NCI-H1436 treated with DMSO at 0.1 percent for 48 hours (cell line): ENCODE measurements around the gene SLC9A9.

Experiments used
- DNase-seq: peaks from one replicate; lab custom pipeline; 2025; lab: John Stamatoyannopoulos, UW

Gene SLC9A9

DNA sequence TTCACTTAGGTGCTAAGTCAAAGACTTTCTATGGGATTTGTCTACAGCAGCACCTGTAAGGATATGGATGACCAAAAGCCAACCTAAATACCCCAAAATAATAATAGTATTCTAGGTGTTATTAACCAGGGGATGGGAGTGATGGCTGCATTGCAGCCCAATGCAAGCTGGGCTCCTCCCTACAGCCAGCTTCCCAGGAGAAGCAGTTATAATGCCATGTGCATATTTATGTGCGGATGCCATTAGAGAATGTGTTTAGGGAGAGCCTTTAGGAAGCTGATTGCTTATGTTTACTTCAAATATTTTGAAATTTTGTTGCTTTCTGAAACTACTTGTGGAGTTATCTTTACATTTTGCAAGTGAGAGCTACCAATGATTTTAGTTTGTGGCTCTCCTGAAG, 491.4 kb downstream of the SLC9A9 start:
- DNase-seq: no peak

DNA sequence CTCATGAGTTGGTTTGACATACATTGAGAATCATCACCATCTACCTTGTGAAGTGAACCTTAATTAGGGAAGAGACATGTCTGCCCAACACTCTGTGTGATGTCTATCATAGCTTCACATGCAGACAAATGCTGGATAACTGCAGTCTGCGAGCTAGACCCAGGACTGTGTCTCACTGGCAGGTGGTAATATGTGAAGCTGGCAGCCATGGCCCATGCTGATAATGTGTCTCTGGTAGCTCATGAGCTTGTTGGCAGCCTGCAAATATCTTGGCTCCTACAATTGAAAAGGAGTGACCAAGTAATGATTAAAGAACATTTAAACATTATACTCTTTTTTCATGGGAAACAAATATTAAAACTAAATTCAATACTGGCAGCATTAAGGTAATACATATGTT, 493.9 kb downstream of the SLC9A9 start:
- no peak for DNase-seq

DNA sequence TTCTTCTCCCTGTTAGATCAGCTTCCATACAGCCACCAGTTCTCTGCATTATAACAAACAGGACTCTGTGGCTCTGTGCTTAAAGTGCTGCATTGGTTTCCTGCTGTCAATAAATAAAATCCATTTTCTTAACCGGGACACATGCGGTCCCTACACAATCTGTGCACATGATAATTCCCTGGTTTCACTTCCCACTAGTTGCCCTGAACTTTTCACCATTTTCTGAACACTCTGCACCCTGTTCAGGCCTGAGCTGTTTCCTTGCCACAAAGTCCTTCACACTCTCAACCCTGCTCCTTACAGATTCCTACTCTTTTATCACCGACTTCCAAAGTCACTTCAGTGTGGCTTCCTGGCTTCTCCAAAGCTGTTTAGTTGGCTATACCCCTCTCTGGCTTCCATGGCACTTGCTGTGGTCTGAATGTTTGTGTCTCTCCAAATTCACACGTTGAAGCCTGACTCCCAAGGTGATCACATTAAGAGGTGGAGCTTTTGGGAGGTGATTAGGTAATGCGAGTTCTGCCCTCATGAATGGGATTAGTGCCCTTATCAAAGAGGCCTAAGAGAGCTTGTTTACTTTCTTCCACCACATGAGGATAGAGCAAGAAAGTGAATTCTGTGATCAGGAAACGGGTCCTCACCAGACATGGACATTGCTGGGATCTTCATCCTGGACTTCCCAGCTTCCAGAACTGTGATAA, 495.3 kb downstream of the SLC9A9 start:
- DNase-seq: no peak

DNA sequence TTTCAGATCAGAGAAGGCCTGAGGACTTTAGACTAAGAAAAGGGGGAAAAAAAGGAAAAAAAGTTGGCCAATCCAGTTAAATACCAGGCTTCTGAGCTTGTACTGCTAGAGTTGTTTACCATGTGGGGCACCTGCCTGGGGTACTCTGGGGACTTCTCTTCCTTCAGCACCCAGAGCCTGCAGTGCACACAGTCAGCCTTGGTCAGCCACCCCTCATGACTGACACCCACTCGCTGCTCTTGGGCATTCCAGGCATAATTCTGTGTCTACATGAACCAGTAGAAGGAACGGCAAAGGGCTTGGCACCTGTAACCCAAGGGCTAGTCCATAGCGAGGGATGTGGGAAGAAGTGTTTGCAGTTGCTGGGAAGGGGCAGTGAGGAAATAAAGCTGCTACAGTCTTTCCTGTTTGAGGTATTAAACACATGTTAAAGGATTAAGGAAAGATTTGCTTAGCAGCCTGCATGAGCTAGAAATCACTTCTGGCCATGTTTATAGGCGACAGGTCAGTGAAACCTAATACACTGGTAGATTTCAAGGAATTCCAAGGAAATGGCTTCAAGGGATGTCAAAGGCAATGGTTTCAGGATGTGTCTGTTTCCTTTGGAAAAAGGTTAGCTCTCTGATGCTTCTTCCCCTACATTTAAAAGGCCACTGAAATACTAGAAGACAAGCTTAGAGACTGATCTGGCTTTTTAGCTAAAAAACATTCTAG, 496.2 kb downstream of the SLC9A9 start:
- DNase-seq: no peak

DNA sequence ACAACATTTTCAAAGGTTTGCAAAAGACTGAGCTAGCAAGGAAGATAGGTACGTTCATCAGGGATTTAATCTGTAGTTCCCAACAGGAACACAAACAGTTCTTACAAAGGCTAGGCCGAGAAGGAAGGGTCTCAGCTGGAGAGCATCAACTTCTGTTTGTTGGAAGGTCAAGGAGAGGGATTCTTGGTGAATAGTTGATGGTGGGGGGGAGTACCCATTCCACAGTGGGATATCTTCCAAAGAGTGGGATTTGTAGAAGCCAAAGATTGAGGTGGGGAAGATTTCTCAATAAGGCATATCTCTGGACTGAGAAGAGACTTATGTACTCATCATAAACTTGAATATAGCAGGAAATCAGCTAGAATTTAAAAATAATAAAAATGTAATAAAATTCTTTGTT, 496.9 kb downstream of the SLC9A9 start:
- no peak for DNase-seq

DNA sequence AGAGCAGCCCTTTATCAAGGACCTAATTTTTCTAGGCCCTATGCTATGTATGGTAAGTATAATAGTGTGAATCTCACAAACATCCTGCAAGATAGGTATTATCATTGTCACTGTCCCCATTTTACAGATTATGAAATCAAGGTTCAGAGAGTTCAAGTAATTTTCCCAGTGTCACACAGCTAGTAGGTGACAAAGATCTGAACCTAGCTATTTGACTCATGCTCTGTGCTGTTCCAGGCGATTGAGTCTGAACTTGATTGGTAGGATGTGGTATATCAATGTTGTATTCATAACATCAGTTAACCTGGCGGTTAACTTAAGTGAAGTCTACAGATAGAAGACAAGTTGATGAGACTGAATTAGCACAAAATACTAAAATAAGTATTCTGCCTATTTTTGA, 498.8 kb downstream of the SLC9A9 start:
- no peak for DNase-seq

DNA sequence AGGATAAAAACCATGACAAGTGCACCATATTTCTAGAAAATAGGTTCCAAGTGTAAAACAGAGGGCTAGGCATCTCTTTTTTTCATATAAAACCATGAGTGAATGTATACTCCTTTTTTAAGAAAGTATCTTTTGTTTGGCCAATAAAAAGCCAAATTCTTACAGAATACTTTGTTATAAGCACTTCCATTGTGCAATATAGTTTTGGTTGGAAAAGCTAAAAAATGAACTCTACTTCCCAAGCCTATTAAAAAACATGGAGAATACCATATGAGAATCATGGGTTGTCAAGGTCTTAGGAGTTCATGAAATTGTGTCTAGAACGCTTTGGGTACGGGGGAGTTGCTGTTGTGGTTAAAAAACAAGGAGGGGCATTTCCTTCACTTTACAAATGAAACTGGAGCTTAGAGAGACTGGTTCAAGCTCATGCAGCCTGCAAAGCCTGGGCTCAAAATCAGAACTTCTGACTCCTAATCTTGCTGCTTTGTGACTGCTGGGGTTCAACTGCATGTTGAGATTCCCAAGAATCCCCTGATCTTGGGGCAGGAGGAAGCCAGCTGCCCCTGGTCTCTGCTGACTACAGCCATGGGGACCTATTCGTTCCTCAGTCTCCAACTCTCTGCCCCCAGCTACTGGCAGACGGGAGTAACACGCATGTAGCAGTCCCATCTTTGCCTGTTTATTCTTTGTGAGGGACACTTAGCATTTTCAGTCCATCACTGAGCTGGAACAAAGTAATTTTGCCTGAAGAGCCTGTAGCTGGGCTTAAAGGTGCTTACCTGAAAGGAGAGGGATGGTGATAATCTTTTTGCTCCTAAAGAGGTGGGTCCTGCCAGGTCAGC, 499.6 kb downstream of the SLC9A9 start:
- no peak for DNase-seq

DNA sequence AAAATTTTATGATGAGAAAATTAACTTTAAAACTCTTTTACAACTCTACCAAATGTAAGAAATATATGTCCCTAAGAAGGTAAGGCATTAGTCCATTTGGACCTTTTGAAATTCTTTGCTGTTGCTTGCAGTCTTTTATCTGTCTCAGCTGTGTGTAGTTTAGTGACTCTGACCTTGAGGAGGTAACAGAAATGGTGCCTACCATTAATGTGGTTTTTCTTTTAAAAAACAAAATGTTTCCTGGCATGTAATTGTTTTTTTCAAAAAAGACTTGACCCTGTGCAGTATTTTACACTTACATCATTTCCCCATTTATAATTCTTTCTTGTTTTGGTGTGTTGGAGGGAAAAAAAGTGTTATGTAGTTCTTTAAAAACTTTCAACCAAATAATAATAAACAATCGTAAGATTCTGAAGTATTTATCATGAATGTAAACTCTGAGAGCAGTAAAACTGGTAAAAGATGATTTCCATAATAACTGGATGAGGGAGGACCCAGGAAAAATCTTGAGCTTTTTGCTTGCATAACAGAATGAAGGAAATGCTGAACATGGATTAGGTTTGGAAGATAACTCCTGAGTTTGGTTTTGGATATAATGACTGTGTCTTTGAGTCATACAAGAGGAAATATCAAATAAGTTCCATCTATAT, 503.6 kb downstream of the SLC9A9 start:
- DNase-seq: no peak

DNA sequence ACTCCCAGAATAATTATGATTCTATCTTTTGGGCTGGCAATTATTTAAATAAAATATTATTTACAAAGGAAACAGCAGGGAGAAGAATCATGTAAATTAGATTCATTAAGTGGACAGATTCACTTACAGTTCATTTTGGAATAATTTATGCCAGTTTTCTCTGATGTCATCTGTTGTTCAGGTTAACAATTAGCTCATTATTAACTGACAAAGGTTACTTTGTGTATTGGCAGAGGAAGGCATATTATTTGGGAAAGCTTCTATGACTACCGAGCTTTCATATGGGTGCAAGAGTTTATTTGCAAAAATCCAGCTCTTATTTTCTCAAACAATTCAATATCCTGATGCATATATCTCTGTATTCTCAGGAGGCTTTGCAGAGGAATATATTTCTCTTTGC, 504.3 kb downstream of the SLC9A9 start:
- DNase-seq: no peak

DNA sequence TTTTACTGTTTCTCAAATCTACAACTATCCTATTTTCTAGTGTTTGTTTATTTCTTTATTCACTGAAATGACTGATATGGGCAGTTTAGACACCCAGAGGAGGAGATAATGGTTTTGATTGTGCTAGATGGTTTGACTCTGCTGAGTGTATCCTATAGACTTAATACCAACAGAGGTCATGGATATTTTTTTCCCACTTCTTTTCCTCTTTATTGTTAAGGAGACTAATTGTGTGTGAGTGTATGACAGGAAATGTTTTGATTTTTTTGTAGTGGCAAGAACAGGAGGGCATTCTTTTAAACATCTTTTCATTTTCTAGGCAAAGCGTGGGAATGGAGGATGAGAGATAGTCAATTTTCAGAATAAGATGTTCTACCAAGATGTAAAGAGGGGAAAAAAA, 505.2 kb downstream of the SLC9A9 start:
- no peak for DNase-seq

DNA sequence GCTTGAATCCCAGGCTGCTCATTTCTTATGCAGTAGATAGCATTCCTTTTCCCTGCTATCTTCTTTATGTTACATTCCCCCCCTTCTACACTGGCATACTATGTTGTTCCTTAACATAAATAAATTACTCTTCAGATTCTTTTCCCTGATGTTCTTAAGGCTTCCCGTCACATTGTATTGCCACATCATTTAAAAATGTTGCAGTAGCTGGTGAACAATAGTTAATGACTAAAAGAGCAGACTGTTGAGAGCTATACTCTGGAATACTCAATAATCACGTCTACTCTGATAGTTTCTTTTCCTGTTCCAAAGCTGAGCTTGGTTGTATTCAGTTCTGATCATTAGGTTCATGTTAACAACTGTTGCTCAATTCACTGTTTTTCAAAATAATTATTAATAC, 508.8 kb downstream of the SLC9A9 start:
- no peak for DNase-seq

DNA sequence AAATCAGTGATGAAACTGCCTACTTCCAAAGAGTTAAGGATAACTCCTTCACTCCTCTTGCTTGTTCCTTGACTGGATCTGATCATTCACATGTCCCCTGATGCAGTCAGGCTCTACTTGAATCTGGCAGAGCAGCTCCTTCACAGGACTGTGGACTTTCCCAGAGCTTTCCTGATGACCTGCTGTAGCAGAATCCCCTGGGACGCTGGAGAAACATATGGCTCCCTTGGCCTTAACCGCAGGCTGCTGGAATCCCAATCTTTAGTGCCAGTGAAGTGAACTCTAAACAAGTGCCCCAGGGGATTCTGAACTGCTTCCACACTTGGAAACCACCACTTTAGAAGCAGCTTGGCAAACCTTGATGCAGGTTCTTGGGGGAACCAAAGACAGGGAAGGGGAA, 510.9 kb downstream of the SLC9A9 start:
- no peak for DNase-seq

DNA sequence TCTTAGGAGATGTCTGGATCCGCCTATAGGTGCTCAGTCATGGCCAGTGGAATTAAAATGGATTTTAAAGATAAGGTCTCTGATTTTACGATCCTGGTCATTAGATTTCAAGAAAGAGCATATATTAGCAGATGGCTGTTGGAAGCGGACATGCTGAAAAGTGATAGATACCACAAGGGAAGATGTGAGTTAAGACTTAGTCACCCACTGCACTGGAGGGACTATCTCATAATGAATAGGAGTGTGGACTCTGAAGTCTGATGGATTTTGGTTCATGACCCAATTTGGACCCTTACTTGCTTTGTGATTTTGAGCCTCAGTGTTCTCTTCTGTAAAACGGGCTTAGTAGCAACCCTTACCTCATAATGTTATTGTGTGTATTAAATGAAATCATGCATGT, 514.0 kb downstream of the SLC9A9 start:
- DNase-seq: no peak

DNA sequence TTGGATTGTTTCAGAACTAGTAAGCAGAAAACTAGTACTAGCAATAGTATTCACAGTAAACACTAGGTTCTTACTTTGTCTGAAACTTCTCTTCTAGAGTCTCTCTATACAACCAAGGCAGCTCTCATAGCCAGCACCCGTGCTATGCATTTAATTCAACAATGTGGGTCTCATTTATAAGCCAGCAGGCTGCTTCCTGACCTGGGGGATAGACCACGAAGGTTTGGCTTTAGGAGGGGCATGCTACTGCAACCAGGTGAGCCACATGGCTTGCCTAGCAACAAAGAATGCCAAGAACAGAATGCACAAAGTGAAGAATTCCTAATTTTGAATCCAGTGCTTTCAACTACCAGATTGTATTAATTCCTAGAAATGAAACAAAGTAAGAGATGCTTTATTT, 514.9 kb downstream of the SLC9A9 start:
- no peak for DNase-seq

DNA sequence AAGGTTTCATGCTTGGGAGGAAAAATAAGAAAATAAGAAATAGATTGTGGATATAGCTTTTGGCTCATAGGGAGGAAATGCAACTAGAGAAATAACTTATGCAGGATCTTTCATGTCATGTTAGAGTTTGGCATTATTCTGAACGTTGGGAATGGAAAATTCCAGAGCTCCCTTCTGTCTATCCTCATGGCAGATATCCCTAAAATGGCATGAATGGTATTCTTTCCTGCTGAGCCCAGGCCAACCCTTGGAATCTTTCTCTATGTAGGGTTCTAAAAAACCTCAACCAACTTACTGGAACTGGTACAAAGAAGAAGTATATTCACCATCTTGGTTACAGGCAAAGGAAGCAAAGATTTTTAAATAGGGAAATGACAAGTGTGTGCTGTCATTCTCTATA, 516.2 kb downstream of the SLC9A9 start:
- DNase-seq: no peak

DNA sequence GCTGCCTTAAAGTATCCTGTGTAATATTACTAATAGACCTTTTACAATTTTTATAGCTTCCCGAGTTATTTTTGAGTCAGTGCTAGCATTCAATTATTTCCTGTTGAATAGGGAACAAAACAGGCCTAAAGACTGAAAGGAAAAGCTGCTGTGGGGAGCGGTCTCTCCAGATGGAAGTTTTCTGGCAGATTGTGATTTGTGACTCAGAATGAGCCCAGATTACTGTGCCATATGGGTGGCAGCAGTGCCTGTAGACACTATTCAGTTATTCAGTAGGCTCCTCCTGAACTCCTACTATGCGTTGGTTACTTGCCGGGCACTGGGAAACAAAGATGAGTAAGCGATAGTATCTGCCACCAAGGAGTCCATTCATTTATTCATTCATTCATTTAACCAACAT, 516.9 kb downstream of the SLC9A9 start:
- no peak for DNase-seq

DNA sequence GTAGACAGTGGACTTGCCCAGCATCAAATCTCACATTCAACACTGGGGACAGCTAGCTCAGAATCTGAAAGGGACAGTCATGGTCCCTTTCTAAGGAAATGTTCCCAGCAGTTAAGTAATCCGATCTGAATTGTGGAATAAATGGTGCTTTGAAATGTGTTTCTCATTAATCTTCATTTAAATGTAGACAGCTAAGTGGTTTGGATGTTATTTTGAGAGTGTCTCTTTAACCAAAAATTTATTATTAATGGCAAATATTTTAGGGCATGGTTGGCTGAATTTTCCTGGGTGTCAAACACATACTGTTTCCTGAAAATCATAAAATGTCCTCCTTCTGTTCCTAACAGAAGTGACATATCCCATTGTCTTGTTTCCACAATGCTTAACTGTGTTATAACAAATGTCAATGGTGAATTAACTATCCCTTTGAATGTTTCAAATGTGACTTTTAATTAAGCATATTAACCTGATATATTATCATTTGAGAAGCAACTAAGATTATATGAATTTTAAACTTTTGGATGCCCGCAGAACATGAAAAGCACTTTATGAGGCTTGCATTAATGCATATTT, 517.9 kb downstream of the SLC9A9 start:
- DNase-seq: no peak

DNA sequence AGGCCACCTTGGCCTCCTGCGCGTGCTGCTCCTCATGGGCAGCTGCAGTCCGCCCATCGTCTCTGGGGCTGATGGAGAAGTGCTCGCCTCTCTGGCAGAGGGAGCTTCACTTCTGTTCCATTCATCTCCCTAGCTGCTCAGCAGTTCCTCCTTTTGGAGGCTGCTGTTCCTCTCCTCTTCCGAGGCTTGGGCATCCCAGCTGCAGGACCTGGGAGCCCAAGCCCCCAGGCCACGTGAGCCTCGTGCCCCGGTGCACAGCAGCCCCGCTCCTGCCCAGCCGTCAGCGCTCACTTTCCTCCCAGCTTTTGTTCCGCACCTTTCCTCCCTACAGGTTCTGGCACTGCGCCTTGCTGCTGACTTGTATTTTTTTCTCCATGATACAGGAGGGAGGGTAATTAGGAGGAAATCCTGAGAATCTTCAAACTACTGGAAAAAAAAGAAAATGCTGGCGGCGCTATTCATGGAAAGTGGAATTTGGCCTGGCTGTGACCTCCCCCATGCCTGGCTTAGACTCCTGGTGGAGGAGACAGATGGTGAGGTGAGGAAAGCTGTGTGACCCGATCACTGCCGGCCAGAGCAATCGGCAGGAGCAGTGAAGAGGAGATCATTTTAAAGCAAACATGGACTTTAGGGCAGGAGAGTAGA, 518.6 kb downstream of the SLC9A9 start:
- no peak for DNase-seq

DNA sequence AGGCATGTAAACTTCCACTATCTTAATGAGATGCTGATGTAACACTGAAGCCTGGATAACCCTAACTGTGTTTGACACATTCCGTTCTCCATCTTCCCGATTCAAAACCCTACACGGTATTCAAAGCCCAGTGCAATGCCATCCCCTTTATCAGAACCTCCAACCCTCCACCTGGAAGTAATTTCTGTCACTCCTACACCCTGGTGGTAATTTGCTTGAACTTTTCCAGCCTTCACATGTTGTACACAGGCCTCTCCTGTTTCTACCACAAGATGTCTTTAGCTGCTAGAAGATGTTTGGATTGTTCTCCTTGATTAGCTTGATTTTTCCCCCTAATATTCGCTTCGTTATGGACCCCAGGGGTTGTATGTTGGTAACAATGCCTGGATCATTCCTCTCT, 519.8 kb downstream of the SLC9A9 start:
- no peak for DNase-seq

DNA sequence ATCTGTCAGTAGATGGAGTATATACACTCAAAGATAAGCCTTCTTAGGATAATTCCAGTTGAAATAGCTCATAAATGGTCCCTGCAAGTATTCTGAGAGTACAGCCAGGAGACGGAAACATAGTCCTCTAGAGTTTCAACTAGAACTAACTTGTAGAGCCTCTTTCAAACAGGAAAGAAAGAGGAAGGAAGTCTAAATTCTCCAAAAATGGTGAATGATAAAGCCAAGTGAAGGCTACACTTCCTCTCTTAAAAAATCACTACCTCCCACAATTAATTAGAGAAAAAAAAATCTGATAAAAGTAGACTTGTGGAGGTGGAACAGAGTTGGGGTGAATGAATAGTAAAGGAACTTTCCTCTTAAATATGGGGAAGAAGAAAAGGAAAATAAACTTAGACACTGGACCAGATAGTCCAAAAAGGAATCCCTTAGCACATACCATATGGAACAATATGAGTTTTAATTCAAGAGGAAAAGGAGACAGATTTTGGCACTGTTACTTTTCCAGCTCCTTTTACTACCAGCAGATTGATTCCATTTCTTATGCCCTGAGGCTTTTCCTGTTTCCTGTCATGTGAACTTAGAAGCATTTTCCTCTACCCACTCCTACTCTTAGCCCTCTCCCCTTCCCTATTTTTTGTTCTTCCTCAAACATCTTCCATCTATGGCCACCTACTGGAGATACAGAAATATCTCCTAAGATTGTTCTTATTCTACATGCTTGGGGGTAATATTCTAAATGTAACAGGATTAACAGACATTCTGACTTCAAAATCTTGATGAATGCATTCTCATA, 521.1 kb downstream of the SLC9A9 start:
- no peak for DNase-seq
